ENCODE measurements around the gene TBC1D1. TPM values are rescaled to one million over a fixed set of nuclear protein-coding genes. Genes with fewer than 3 reads are reported as not detected.

Gene TBC1D1
- total RNA-seq, 2 experiments from 2014 or later = 40.7 to 46.5 TPM

DNA sequence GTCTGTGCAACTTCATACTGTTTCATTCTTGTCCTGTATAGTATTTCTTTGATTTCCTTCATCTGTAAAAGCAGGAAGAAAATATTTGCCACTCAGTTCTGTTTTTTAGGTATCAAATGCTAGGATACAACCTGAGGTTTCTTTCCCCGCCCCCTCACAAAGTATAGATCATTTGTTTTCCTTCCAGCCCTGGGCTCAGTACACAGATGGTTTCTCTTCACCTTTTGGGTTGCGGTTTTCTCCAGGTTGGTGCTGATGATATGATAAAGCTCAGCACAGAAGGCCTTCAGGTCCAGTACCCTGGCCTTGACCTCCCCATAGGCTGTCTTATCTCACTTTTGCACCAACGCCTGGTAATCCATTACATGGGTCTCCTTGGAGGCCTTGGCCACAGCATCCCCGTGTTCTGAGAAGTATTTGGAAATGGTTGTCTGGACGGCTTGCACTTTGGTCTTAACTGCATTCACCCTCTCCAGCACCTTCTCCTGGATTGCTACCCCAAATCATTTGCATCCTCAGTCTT, 104.5 kb downstream of the TBC1D1 start:
- no peaks in the 10 kb centered on the region for H3K9me3 ChIP-seq (ENCODE audit: control insufficient read depth in 1 of 2, insufficient read depth in 1 of 2, low read length in 2 of 2)
- peaks cover 3% of the 10 kb centered on the region for H3K4me1 ChIP-seq (ENCODE audit: insufficient read depth, low read length)
- H3K4me1 Mint-ChIP-seq (ENCODE audit: low read depth) = peaks cover 62% of the 10 kb centered on the region
- H3K36me3 ChIP-seq (ENCODE audit: insufficient read depth, low read length) = no peaks in the 10 kb centered on the region
- ChIA-PET CTCF (no interaction called here), POLR2A (no interaction called here)
- no peaks in the 10 kb centered on the region for H3K27me3 ChIP-seq (ENCODE audit: control insufficient read depth in 1 of 2, insufficient read depth in 2 of 2, low read length in 2 of 2)
- DNase-seq (no peak), ATAC-seq (ENCODE audit: poor library complexity) (no peak)
- H3K36me3 Mint-ChIP-seq (ENCODE audit: low read depth) = peaks cover 5% of the 10 kb centered on the region
- H3K4me3 ChIP-seq (ENCODE audit: low read length) = no peak overlapping the region
- H3K27me3 Mint-ChIP-seq = no peaks in the 10 kb centered on the region
- TF ChIP-seq, protein P1, sequence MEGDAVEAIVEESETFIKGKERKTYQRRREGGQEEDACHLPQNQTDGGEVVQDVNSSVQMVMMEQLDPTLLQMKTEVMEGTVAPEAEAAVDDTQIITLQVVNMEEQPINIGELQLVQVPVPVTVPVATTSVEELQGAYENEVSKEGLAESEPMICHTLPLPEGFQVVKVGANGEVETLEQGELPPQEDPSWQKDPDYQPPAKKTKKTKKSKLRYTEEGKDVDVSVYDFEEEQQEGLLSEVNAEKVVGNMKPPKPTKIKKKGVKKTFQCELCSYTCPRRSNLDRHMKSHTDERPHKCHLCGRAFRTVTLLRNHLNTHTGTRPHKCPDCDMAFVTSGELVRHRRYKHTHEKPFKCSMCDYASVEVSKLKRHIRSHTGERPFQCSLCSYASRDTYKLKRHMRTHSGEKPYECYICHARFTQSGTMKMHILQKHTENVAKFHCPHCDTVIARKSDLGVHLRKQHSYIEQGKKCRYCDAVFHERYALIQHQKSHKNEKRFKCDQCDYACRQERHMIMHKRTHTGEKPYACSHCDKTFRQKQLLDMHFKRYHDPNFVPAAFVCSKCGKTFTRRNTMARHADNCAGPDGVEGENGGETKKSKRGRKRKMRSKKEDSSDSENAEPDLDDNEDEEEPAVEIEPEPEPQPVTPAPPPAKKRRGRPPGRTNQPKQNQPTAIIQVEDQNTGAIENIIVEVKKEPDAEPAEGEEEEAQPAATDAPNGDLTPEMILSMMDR (IDR thresholded peaks at IDR 0.05) = no peak
- no peak overlapping the region for H3K4me3 Mint-ChIP-seq
- no peaks in the 10 kb centered on the region for H3K9me3 Mint-ChIP-seq
- no peak overlapping the region for H3K27ac ChIP-seq (ENCODE audit: low read depth in 1 of 2, low read length in 2 of 2)
- intact Hi-C loops (cut with DNase I, micrococcal nuclease) = no loop called here
- no peak overlapping the region for H3K27ac Mint-ChIP-seq

- Mint-ChIP-seq H3K27ac (no peak overlapping the region), H3K4me3 (no peak overlapping the region), H3K36me3 (ENCODE audit: low read depth) (peaks cover 5% of the 10 kb centered on the region), H3K27me3 (no peaks in the 10 kb centered on the region), H3K4me1 (ENCODE audit: low read depth) (peaks cover 62% of the 10 kb centered on the region), H3K9me3 (no peaks in the 10 kb centered on the region)
- POLR2A ChIA-PET = no interaction called here
- no peaks in the 10 kb centered on the region for H3K27me3 ChIP-seq (ENCODE audit: control insufficient read depth in 1 of 2, insufficient read depth in 2 of 2, low read length in 2 of 2)
- DNase-seq (no peak), ATAC-seq (ENCODE audit: poor library complexity) (no peak)
- no peaks in the 10 kb centered on the region for H3K36me3 ChIP-seq (ENCODE audit: insufficient read depth, low read length)
- H3K9me3 ChIP-seq (ENCODE audit: control insufficient read depth in 1 of 2, insufficient read depth in 1 of 2, low read length in 2 of 2) = no peaks in the 10 kb centered on the region
- H3K4me3 ChIP-seq (ENCODE audit: low read length) = no peak overlapping the region
- H3K27ac ChIP-seq (ENCODE audit: low read depth in 1 of 2, low read length in 2 of 2) = no peak overlapping the region
- CTCF ChIA-PET = no interaction called here
- intact Hi-C loops (cut with DNase I, micrococcal nuclease) = loop anchor here in 1 of 2 experiments (1.0 kb wide), 1 partner anchor 35 kb away; no protein-coding TSS in a partner anchor
- H3K4me1 ChIP-seq (ENCODE audit: insufficient read depth, low read length) = peaks cover 4% of the 10 kb centered on the region
- TF ChIP-seq, protein P1 (IDR thresholded peaks at IDR 0.05) = no peak
These were observed 105.3 kb downstream of the TBC1D1 start for GRCh38 chr4:37995981-37996775.

DNA sequence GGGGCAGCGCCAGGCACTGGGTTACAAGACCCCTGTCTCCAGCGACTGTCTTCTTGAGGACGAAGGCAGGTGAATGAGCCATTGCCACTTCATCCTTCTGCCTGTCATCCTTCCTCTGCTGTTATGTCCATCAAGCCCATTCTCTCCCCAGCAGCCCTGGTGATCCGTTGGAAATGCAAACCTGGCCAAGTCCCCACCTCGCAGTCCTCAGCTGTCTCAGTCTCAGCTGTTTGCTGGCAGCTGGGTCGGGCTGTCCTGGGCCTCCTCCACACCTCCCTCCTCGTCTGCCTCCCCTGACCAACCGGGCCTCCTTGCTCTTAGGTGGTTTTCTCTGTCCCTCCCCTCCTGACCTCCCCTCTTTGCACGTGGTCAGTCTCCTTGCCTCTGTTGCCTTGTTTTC, 107.3 kb downstream of the TBC1D1 start:
- no peaks in the 10 kb centered on the region for H3K9me3 Mint-ChIP-seq
- ChIA-PET POLR2A (no interaction called here), CTCF (no interaction called here)
- peaks cover 11% of the 10 kb centered on the region for H3K4me1 ChIP-seq (ENCODE audit: insufficient read depth, low read length)
- H3K27ac ChIP-seq (ENCODE audit: low read depth in 1 of 2, low read length in 2 of 2) = no peak overlapping the region
- DNase-seq (no peak), ATAC-seq (ENCODE audit: poor library complexity) (no peak)
- no peaks in the 10 kb centered on the region for H3K36me3 Mint-ChIP-seq (ENCODE audit: low read depth)
- H3K4me3 Mint-ChIP-seq = no peak overlapping the region
- TF ChIP-seq, protein P1 (IDR thresholded peaks at IDR 0.05) = no peak
- H3K27ac Mint-ChIP-seq = no peak overlapping the region
- peaks cover 66% of the 10 kb centered on the region for H3K4me1 Mint-ChIP-seq (ENCODE audit: low read depth)
- no peaks in the 10 kb centered on the region for H3K36me3 ChIP-seq (ENCODE audit: insufficient read depth, low read length)
- H3K27me3 ChIP-seq (ENCODE audit: control insufficient read depth in 1 of 2, insufficient read depth in 2 of 2, low read length in 2 of 2) = no peaks in the 10 kb centered on the region
- H3K27me3 Mint-ChIP-seq = no peaks in the 10 kb centered on the region
- H3K9me3 ChIP-seq (ENCODE audit: control insufficient read depth in 1 of 2, insufficient read depth in 1 of 2, low read length in 2 of 2) = no peaks in the 10 kb centered on the region
- no peak overlapping the region for H3K4me3 ChIP-seq (ENCODE audit: low read length)
- intact Hi-C loops (cut with DNase I, micrococcal nuclease) = no loop called here

Measured in CD4-positive, alpha-beta T cell (primary cell).